Measurements from ENCODE around the gene EFHD1. TPM values are rescaled to one million over a fixed set of nuclear protein-coding genes. Genes with fewer than 3 reads are reported as not detected.
"Not testable (repeated sequence)": the region's sequence is repeated elsewhere in the genome, so short reads cannot be mapped to it uniquely, and the experiment has no call there.

Gene EFHD1
- total and polyA plus RNA-seq, 2 of the 13 experiments (the other 11 are each of a cell fraction or from before 2014, with no cell fraction given), result 0.09 TPM; not detected in 1

- FAIRE-seq, result no peak
- ATAC-seq, result peak; percentile 52
- no peak for DNase-seq (ENCODE audit: low spot score)
- Histone ChIP-seq H3K4me3 (replicated peaks in 1 of 3; ENCODE audit: insufficient read depth in 1 of 3, low read depth in 2 of 3, low read length in 3 of 3) (no peak overlapping the region), H3K27me3 (ENCODE audit: control insufficient read depth in 1 of 2, insufficient read depth in 2 of 2, low read length in 2 of 2) (peaks cover 0 to 3% of the 10 kb centered on the region in 2 experiments; a peak in 1 of 5 replicates), H3K9me3 (ENCODE audit: low read length) (no peaks in the 10 kb centered on the region), H4K20me1 (ENCODE audit: insufficient read depth, low read length) (no peaks in the 10 kb centered on the region), H3K9ac (ENCODE audit: insufficient read depth, low read depth, low read length) (no peak overlapping the region), H2AFZ (ENCODE audit: low read length) (no peak overlapping the region), H3K27ac (ENCODE audit: extremely low read length, insufficient read depth, low read length) (no peak overlapping the region), H3K4me2 (ENCODE audit: low read depth, low read length) (no peak overlapping the region), H3K4me1 (ENCODE audit: insufficient read depth, low read length) (no peaks in the 10 kb centered on the region; the same call in 1 of the 2 replicates), H3K79me2 (ENCODE audit: insufficient read depth, low read length) (no peaks in the 10 kb centered on the region), H3K36me3 (replicated peaks in 1 of 2; ENCODE audit: control insufficient read depth in 1 of 2, insufficient read depth in 2 of 2, low read length in 2 of 2) (no peaks in the 10 kb centered on the region)
- intact Hi-C loops (cut with micrococcal nuclease; ENCODE audit: unreplicated experiment) (no loop called here), in situ Hi-C loops (cut with HindIII; ENCODE audit: extremely low pct_ligation_motif_present, low pct_unique_long_range_greater_than_20kb) (no loop called here)
- ChIA-PET CTCF (ENCODE audit: low intra/inter-chr PET ratio, low total read pairs) (no interaction called here), POLR2A (no interaction called here)
- BruUV-seq (replicated peaks), result no TSS peak
- TF ChIP-seq SIX4 (CRISPR knock-in tag; IDR thresholded peaks at IDR 0.05) (no peak), ZNF574 (CRISPR knock-in tag; IDR thresholded peaks at IDR 0.05) (no peak), CHCHD3 (CRISPR knock-in tag; IDR thresholded peaks at IDR 0.05) (no peak), ZNF460 (CRISPR knock-in tag; IDR thresholded peaks at IDR 0.05; ENCODE audit: borderline replicate concordance) (no peak), RBM22 (optimal IDR thresholded peaks at IDR 0.05; ENCODE audit: low read length) (no peak), NCOR1 (IDR thresholded peaks at IDR 0.05; ENCODE audit: borderline replicate concordance, low read length) (no peak)
- WGBS (ENCODE audit: low lambda C conversion rate), result 34% methylated on average over 1 of the region's 1 CpG
Measured at GRCh38 chr2:232683368-232683767, 50.0 kb downstream of the EFHD1 start.

DNA sequence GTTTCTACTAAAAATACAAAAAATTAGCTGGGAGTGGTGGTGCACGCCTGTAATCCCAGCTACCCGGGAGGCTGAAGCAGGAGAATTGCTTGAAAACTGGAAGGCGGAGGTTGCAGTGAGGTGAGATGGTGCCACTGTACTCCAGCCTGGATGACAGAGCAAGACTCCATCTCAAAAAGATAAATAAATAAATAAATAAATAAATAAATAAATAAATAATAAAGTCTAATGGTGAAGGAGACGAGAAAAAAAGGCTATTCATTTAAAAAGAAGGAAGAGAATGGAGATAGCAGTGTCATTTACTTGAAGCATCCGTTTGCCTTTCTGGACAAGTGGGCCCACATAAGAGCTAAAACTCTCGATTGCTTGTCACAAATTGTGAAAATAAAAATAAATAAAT is 52.0 kb downstream of the EFHD1 start:
- H2AFZ ChIP-seq (ENCODE audit: low read length); intact Hi-C loops (cut with micrococcal nuclease; ENCODE audit: unreplicated experiment); H3K27ac ChIP-seq (ENCODE audit: extremely low read length, insufficient read depth, low read length); ATAC-seq; H3K4me1 ChIP-seq (ENCODE audit: insufficient read depth, low read length); H4K20me1 ChIP-seq (ENCODE audit: insufficient read depth, low read length); H3K9ac ChIP-seq (ENCODE audit: insufficient read depth, low read depth, low read length); BruUV-seq (replicated peaks); H3K4me2 ChIP-seq (ENCODE audit: low read depth, low read length); DNase-seq (ENCODE audit: low spot score); FAIRE-seq; POLR2A ChIA-PET; H3K4me3 ChIP-seq (replicated peaks in 1 of 3; ENCODE audit: insufficient read depth in 1 of 3, low read depth in 2 of 3, low read length in 3 of 3); H3K27me3 ChIP-seq (ENCODE audit: control insufficient read depth in 1 of 2, insufficient read depth in 2 of 2, low read length in 2 of 2); H3K79me2 ChIP-seq (ENCODE audit: insufficient read depth, low read length); H3K9me3 ChIP-seq (ENCODE audit: low read length); in situ Hi-C loops (cut with HindIII; ENCODE audit: extremely low pct_ligation_motif_present, low pct_unique_long_range_greater_than_20kb); CTCF ChIA-PET (ENCODE audit: low intra/inter-chr PET ratio, low total read pairs); H3K36me3 ChIP-seq (replicated peaks in 1 of 2; ENCODE audit: control insufficient read depth in 1 of 2, insufficient read depth in 2 of 2, low read length in 2 of 2): not testable (repeated sequence)
- WGBS (ENCODE audit: low lambda C conversion rate), result 60% methylated on average over 6 of the region's 6 CpGs

All from HepG2 (cell line).